ENCODE data around the gene AMTN. TPM values are rescaled to one million over a fixed set of nuclear protein-coding genes. Genes with fewer than 3 reads are reported as not detected.
"Not testable (repeated sequence)": the region's sequence is repeated elsewhere in the genome, so short reads cannot be mapped to it uniquely, and the experiment has no call there.

Gene AMTN
- total RNA-seq, 1 donor from 2014 or later = not detected

GRCh38 chr4:70518716-70519115 lies 347 bp downstream of the AMTN start:
- Mint-ChIP-seq H3K27me3 (ENCODE audit: low read depth) (peaks cover 11% of the 10 kb centered on the region), H3K27ac (ENCODE audit: unreplicated experiment) (no peak overlapping the region), H3K4me1 (no peaks in the 10 kb centered on the region), H3K4me3 (no peak overlapping the region), H3K36me3 (ENCODE audit: low read depth) (no peaks in the 10 kb centered on the region), H3K9me3 (no peaks in the 10 kb centered on the region)
- DNase-seq (ENCODE audit: low read depth, low spot score) = no peak
- no peak for TF ChIP-seq CTCF (conservative IDR thresholded peaks at IDR 0.05)

GRCh38 chr4:70522626-70523025 lies 4.3 kb downstream of the AMTN start:
- H3K27ac Mint-ChIP-seq (ENCODE audit: unreplicated experiment) = peak overlapping the region; percentile 28
- H3K9me3 Mint-ChIP-seq = no peaks in the 10 kb centered on the region
- H3K36me3 Mint-ChIP-seq (ENCODE audit: low read depth) = no peaks in the 10 kb centered on the region
- no peak overlapping the region for H3K4me3 Mint-ChIP-seq
- TF ChIP-seq CTCF (conservative IDR thresholded peaks at IDR 0.05) = no peak
- peaks cover 17% of the 10 kb centered on the region for H3K27me3 Mint-ChIP-seq (ENCODE audit: low read depth)
- no peak for DNase-seq (ENCODE audit: low read depth, low spot score)
- H3K4me1 Mint-ChIP-seq = no peaks in the 10 kb centered on the region

GRCh38 chr4:70530997-70531396 lies 12.6 kb downstream of the AMTN start:
- Mint-ChIP-seq H3K4me1 (no peaks in the 10 kb centered on the region), H3K9me3 (no peaks in the 10 kb centered on the region), H3K27me3 (ENCODE audit: low read depth) (peaks cover 6% of the 10 kb centered on the region), H3K36me3 (ENCODE audit: low read depth) (no peaks in the 10 kb centered on the region), H3K27ac (ENCODE audit: unreplicated experiment) (peak overlapping the region; percentile 17), H3K4me3 (no peak overlapping the region)
- no peak for DNase-seq (ENCODE audit: low read depth, low spot score)
- no peak for TF ChIP-seq CTCF (conservative IDR thresholded peaks at IDR 0.05)

- Mint-ChIP-seq H3K4me1 (no peaks in the 10 kb centered on the region), H3K4me3 (no peak overlapping the region), H3K27me3 (ENCODE audit: low read depth) (peaks cover 3% of the 10 kb centered on the region), H3K36me3 (ENCODE audit: low read depth) (no peaks in the 10 kb centered on the region), H3K27ac (ENCODE audit: unreplicated experiment) (no peak overlapping the region), H3K9me3 (no peaks in the 10 kb centered on the region)
- peak; percentile 34 for TF ChIP-seq CTCF (conservative IDR thresholded peaks at IDR 0.05)
- DNase-seq (ENCODE audit: low read depth, low spot score) = no peak
Observed at GRCh38 chr4:70531981-70532380, 13.6 kb downstream of the AMTN start.

GRCh38 chr4:70533211-70533610 lies 14.8 kb downstream of the AMTN start:
- no peak for TF ChIP-seq CTCF (conservative IDR thresholded peaks at IDR 0.05)
- no peaks in the 10 kb centered on the region for H3K4me1 Mint-ChIP-seq
- no peak overlapping the region for H3K4me3 Mint-ChIP-seq
- H3K36me3 Mint-ChIP-seq (ENCODE audit: low read depth) = no peaks in the 10 kb centered on the region
- H3K9me3 Mint-ChIP-seq = no peaks in the 10 kb centered on the region
- no peak overlapping the region for H3K27ac Mint-ChIP-seq (ENCODE audit: unreplicated experiment)
- peaks cover 5% of the 10 kb centered on the region for H3K27me3 Mint-ChIP-seq (ENCODE audit: low read depth)
- DNase-seq (ENCODE audit: low read depth, low spot score) = no peak

GRCh38 chr4:70533791-70534190 lies 15.4 kb downstream of the AMTN start:
- Mint-ChIP-seq H3K4me3 (no peak overlapping the region), H3K27ac (ENCODE audit: unreplicated experiment) (no peak overlapping the region), H3K36me3 (ENCODE audit: low read depth) (no peaks in the 10 kb centered on the region), H3K9me3 (no peaks in the 10 kb centered on the region), H3K27me3 (ENCODE audit: low read depth) (peaks cover 7% of the 10 kb centered on the region), H3K4me1 (no peaks in the 10 kb centered on the region)
- no peak for TF ChIP-seq CTCF (conservative IDR thresholded peaks at IDR 0.05)
- no peak for DNase-seq (ENCODE audit: low read depth, low spot score)

GRCh38 chr4:70534886-70535285 lies 16.5 kb downstream of the AMTN start:
- DNase-seq (ENCODE audit: low read depth, low spot score); H3K27ac Mint-ChIP-seq (ENCODE audit: unreplicated experiment); H3K4me1 Mint-ChIP-seq; H3K4me3 Mint-ChIP-seq; H3K9me3 Mint-ChIP-seq; H3K36me3 Mint-ChIP-seq (ENCODE audit: low read depth): not testable (repeated sequence)
- H3K27me3 Mint-ChIP-seq (ENCODE audit: low read depth) = peaks cover 10% of the 10 kb centered on the region
